ENCODE data around the gene CDH13. TPM values are rescaled to one million over a fixed set of nuclear protein-coding genes. Genes with fewer than 3 reads are reported as not detected.

CDH13 gene
- total RNA-seq, 2 donors from 2014 or later = 2.4 to 6.3 TPM

GRCh38 chr16:83685615-83686165 is 1058.9 kb downstream of the CDH13 start:
- DNase-seq = no peak
- H3K9ac ChIP-seq (ENCODE audit: low read depth in 2 of 2, low read length in 2 of 2) = no peak overlapping the region
- H3K27me3 ChIP-seq = no peaks in the 10 kb centered on the region
- H3K4me3 ChIP-seq = no peak overlapping the region
- H3K27ac ChIP-seq = no peak overlapping the region
- no peaks in the 10 kb centered on the region for H3K36me3 ChIP-seq
- H3K9me3 ChIP-seq = no peaks in the 10 kb centered on the region
- intact Hi-C loops (cut with DNase I) = no loop called here
- TF ChIP-seq CTCF (IDR thresholded peaks at IDR 0.05) = no peak
- H3K4me1 ChIP-seq = no peaks in the 10 kb centered on the region

GRCh38 chr16:83686726-83687125 is 1060.0 kb downstream of the CDH13 start:
- H3K36me3 ChIP-seq = no peaks in the 10 kb centered on the region
- no peak for TF ChIP-seq CTCF (IDR thresholded peaks at IDR 0.05)
- no peak for DNase-seq
- intact Hi-C loops (cut with DNase I) = no loop called here
- H3K9ac ChIP-seq (ENCODE audit: low read depth in 2 of 2, low read length in 2 of 2) = no peak overlapping the region
- H3K27ac ChIP-seq = no peak overlapping the region
- H3K27me3 ChIP-seq = no peaks in the 10 kb centered on the region
- H3K4me3 ChIP-seq = no peak overlapping the region
- H3K4me1 ChIP-seq = no peaks in the 10 kb centered on the region
- H3K9me3 ChIP-seq = no peaks in the 10 kb centered on the region

- no peak overlapping the region for H3K27ac ChIP-seq
- H3K4me3 ChIP-seq = no peak overlapping the region
- DNase-seq = no peak
- H3K9me3 ChIP-seq = no peaks in the 10 kb centered on the region
- no peak overlapping the region for H3K9ac ChIP-seq (ENCODE audit: low read depth in 2 of 2, low read length in 2 of 2)
- H3K27me3 ChIP-seq = no peaks in the 10 kb centered on the region
- no peak for TF ChIP-seq CTCF (IDR thresholded peaks at IDR 0.05)
- intact Hi-C loops (cut with DNase I) = no loop called here
- H3K36me3 ChIP-seq = no peaks in the 10 kb centered on the region
- no peaks in the 10 kb centered on the region for H3K4me1 ChIP-seq
Observed at GRCh38 chr16:83689385-83689831, 1062.6 kb downstream of the CDH13 start.

- intact Hi-C loops (cut with DNase I) = no loop called here
- Histone ChIP-seq H3K4me3 (no peak overlapping the region), H3K9ac (ENCODE audit: low read depth in 2 of 2, low read length in 2 of 2) (no peak overlapping the region), H3K9me3 (no peaks in the 10 kb centered on the region), H3K36me3 (no peaks in the 10 kb centered on the region), H3K27me3 (no peaks in the 10 kb centered on the region), H3K4me1 (no peaks in the 10 kb centered on the region), H3K27ac (no peak overlapping the region)
- no peak for TF ChIP-seq CTCF (IDR thresholded peaks at IDR 0.05)
- DNase-seq = no peak
Observed at GRCh38 chr16:83692224-83692623, 1065.5 kb downstream of the CDH13 start.

GRCh38 chr16:83698964-83699363 is 1072.2 kb downstream of the CDH13 start:
- H3K27me3 ChIP-seq = no peaks in the 10 kb centered on the region
- no peak for TF ChIP-seq CTCF (IDR thresholded peaks at IDR 0.05)
- H3K9ac ChIP-seq (ENCODE audit: low read depth in 2 of 2, low read length in 2 of 2) = no peak overlapping the region
- H3K4me3 ChIP-seq = no peak overlapping the region
- no peak overlapping the region for H3K27ac ChIP-seq
- no peak for DNase-seq
- H3K36me3 ChIP-seq = no peaks in the 10 kb centered on the region
- H3K4me1 ChIP-seq = no peaks in the 10 kb centered on the region
- H3K9me3 ChIP-seq = no peaks in the 10 kb centered on the region
- intact Hi-C loops (cut with DNase I) = no loop called here
